ENCODE data around the gene RAMP1.
"Not testable (repeated sequence)": the region's sequence is repeated elsewhere in the genome, so short reads cannot be mapped to it uniquely, and the experiment has no call there.

The RAMP1 gene

GRCh38 chr2:237824085-237824484 is 35.3 kb upstream of the RAMP1 start:
- no peak for TF ChIP-seq CTCF (conservative IDR thresholded peaks at IDR 0.05)
- H3K27ac ChIP-seq: no peak overlapping the region

- H3K27ac ChIP-seq: no peak overlapping the region
- no peak for TF ChIP-seq CTCF (conservative IDR thresholded peaks at IDR 0.05)
Measured at GRCh38 chr2:237827421-237827987, 31.9 kb upstream of the RAMP1 start.

- no peak for TF ChIP-seq CTCF (conservative IDR thresholded peaks at IDR 0.05)
- H3K27ac ChIP-seq: no peak overlapping the region
Measured at GRCh38 chr2:237830522-237830921, 28.9 kb upstream of the RAMP1 start.

- no peak for TF ChIP-seq CTCF (conservative IDR thresholded peaks at IDR 0.05)
- H3K27ac ChIP-seq: no peak overlapping the region
Measured at GRCh38 chr2:237833546-237833945, 25.9 kb upstream of the RAMP1 start.

GRCh38 chr2:237835372-237835771 is 24.1 kb upstream of the RAMP1 start:
- H3K27ac ChIP-seq: no peak overlapping the region
- TF ChIP-seq CTCF (conservative IDR thresholded peaks at IDR 0.05): no peak

- no peak overlapping the region for H3K27ac ChIP-seq
- TF ChIP-seq CTCF (conservative IDR thresholded peaks at IDR 0.05): no peak
Measured at GRCh38 chr2:237841051-237841450, 18.4 kb upstream of the RAMP1 start.

- not testable (repeated sequence) for H3K27ac ChIP-seq
Measured at GRCh38 chr2:237848940-237849339, 10.5 kb upstream of the RAMP1 start.

- H3K27ac ChIP-seq: no peak overlapping the region
Measured at GRCh38 chr2:237854295-237854694, 5.1 kb upstream of the RAMP1 start.

More at GRCh38 chr2:237854295-237854694, 5.1 kb upstream of the RAMP1 start:
- TF ChIP-seq CTCF (conservative IDR thresholded peaks at IDR 0.05): no peak
